GM19463 (cell line): Measurements from ENCODE around the gene SEC24B.

Experiments used
- ATAC-seq: cut with Tn5 transposase; IDR thresholded peaks from one replicate; pipeline ENCODE4 v1.9.1; 2021; ENCODE audit warnings: mild to moderate bottlenecking, moderate library complexity; ENCODE audit not compliant: unreplicated experiment

The SEC24B gene

GRCh38 chr4:109433205-109434006 lies at the start of gene SEC24B:
Gene SEC24B, plus strand, starts transcription at chr4:109433815. Its CDS starts 55 bp downstream, at chr4:109433870.
- peak; percentile 88 for ATAC-seq

GRCh38 chr4:109383823-109384222 lies 49.8 kb upstream of the SEC24B start:
- ATAC-seq: no peak

- no peak for ATAC-seq
Measured at GRCh38 chr4:109385260-109385659, 48.4 kb upstream of the SEC24B start.

- peak; percentile 60 for ATAC-seq
Measured at GRCh38 chr4:109389369-109390114, 44.1 kb upstream of the SEC24B start.

- ATAC-seq: no peak
Measured at GRCh38 chr4:109390115-109390768, 43.4 kb upstream of the SEC24B start.

GRCh38 chr4:109395694-109396093 lies 37.9 kb upstream of the SEC24B start:
- ATAC-seq: no peak

- no peak for ATAC-seq
Measured at GRCh38 chr4:109398928-109399327, 34.7 kb upstream of the SEC24B start.

GRCh38 chr4:109406337-109406931 lies 27.2 kb upstream of the SEC24B start:
- peak; percentile 86 for ATAC-seq

- no peak for ATAC-seq
Measured at GRCh38 chr4:109407027-109407737, 26.4 kb upstream of the SEC24B start.

- no peak for ATAC-seq
Measured at GRCh38 chr4:109408711-109409110, 24.9 kb upstream of the SEC24B start.

GRCh38 chr4:109410226-109410625 lies 23.4 kb upstream of the SEC24B start:
- no peak for ATAC-seq

GRCh38 chr4:109410776-109411175 lies 22.8 kb upstream of the SEC24B start:
- no peak for ATAC-seq

- no peak for ATAC-seq
Measured at GRCh38 chr4:109411964-109412363, 21.7 kb upstream of the SEC24B start.

GRCh38 chr4:109412776-109413175 lies 20.8 kb upstream of the SEC24B start:
- no peak for ATAC-seq

- no peak for ATAC-seq
Measured at GRCh38 chr4:109414938-109415337, 18.7 kb upstream of the SEC24B start.

- ATAC-seq: no peak
Measured at GRCh38 chr4:109418588-109418987, 15.0 kb upstream of the SEC24B start.

GRCh38 chr4:109419679-109420078 lies 13.9 kb upstream of the SEC24B start:
- no peak for ATAC-seq

- ATAC-seq: no peak
Measured at GRCh38 chr4:109424093-109424841, 9.3 kb upstream of the SEC24B start.

- ATAC-seq: no peak
Measured at GRCh38 chr4:109425405-109425804, 8.2 kb upstream of the SEC24B start.

- ATAC-seq: no peak
Measured at GRCh38 chr4:109429545-109429944, 4.1 kb upstream of the SEC24B start.
